ENCODE data around the gene AKIRIN2. TPM values are rescaled to one million over a fixed set of nuclear protein-coding genes. Genes with fewer than 3 reads are reported as not detected.

Gene AKIRIN2
- total and polyA plus RNA-seq, 2 of the 13 experiments (the other 11 are each of a cell fraction or from before 2014, with no cell fraction given), result 15.6 to 23.4 TPM

- TF ChIP-seq ELF3 (CRISPR knock-in tag; IDR thresholded peaks at IDR 0.05) (peak; percentile 94), ZFP91 (CRISPR knock-in tag; IDR thresholded peaks at IDR 0.05; ENCODE audit: borderline replicate concordance) (no peak; the same call in 1 of the 2 replicates), MAF1 (CRISPR knock-in tag; IDR thresholded peaks at IDR 0.05; ENCODE audit: borderline replicate concordance) (no peak), ZNF878 (CRISPR knock-in tag; IDR thresholded peaks at IDR 0.05) (peak; percentile 87; the same call in 1 of the 2 replicates), FOXK2 (IDR thresholded peaks at IDR 0.05) (peak; percentile 67; the same call in 1 of the 2 replicates), SMARCE1 (IDR thresholded peaks at IDR 0.05; ENCODE audit: borderline replicate concordance) (no peak), NCOA5 (CRISPR knock-in tag; IDR thresholded peaks at IDR 0.05) (no peak), NR1H2 (CRISPR knock-in tag; IDR thresholded peaks at IDR 0.05; ENCODE audit: borderline replicate concordance, low read depth) (no peak), SNAI1 (CRISPR knock-in tag; IDR thresholded peaks at IDR 0.05; ENCODE audit: borderline replicate concordance) (peak; percentile 70; the same call in 1 of the 2 replicates), MBNL3 (CRISPR knock-in tag; conservative IDR thresholded peaks at IDR 0.05) (no peak), PITX1 (CRISPR knock-in tag; IDR thresholded peaks at IDR 0.05) (peak; percentile 97), REXO4 (CRISPR knock-in tag; IDR thresholded peaks at IDR 0.05; ENCODE audit: borderline replicate concordance) (no peak), ZNF619 (CRISPR knock-in tag; IDR thresholded peaks at IDR 0.05) (no peak), ISX (CRISPR knock-in tag; conservative IDR thresholded peaks at IDR 0.05) (no peak), ADNP (CRISPR knock-in tag; IDR thresholded peaks at IDR 0.05) (no peak), ZBTB20 (CRISPR knock-in tag; IDR thresholded peaks at IDR 0.05; ENCODE audit: borderline replicate concordance, low read depth) (peak; percentile 91; the same call in 1 of the 2 replicates), HIC2 (CRISPR knock-in tag; IDR thresholded peaks at IDR 0.05; ENCODE audit: low read depth) (peak; percentile 20; the same call in 1 of the 2 replicates), DR1 (CRISPR knock-in tag; IDR thresholded peaks at IDR 0.05) (no peak), ZKSCAN8 (CRISPR knock-in tag; IDR thresholded peaks at IDR 0.05; ENCODE audit: borderline replicate concordance) (peak; percentile 92; the same call in 1 of the 2 replicates), ZFX (CRISPR knock-in tag; IDR thresholded peaks at IDR 0.05; ENCODE audit: low read depth) (peak; percentile 39), SAFB2 (CRISPR knock-in tag; IDR thresholded peaks at IDR 0.05; ENCODE audit: borderline replicate concordance, low read depth) (no peak), ZNF256 (CRISPR knock-in tag; conservative IDR thresholded peaks at IDR 0.05) (no peak), ZNF24 (IDR thresholded peaks at IDR 0.05) (0 out of 2 replicates have a peak, but pooled peaks have one; percentile 60), ATF6 (CRISPR knock-in tag; conservative IDR thresholded peaks at IDR 0.05) (no peak), ZNF503 (CRISPR knock-in tag; IDR thresholded peaks at IDR 0.05) (peak; percentile 96)
These were observed 30.4 kb downstream of the AKIRIN2 start (continued) for GRCh38 chr6:87671555-87672029.
